Panc1 (cell line): Measurements from ENCODE around the gene TMEM91. TPM values are rescaled to one million over a fixed set of nuclear protein-coding genes. Genes with fewer than 3 reads are reported as not detected.

Experiments used
- ATAC-seq: fragments of 200-7000 bp; cut with Tn5 transposase; 2 replicates; pipeline ENCODE4 v1.9.1; 2020; ENCODE audit warnings: mild to moderate bottlenecking, moderate library complexity
- BruUV-seq: library from RNA; stranded (reverse); fragments of 400-500 nt; replicated peaks from 2 replicates; lab custom pipeline; 2021; lab: Mats Ljungman, UMichigan
- CTCF ChIA-PET: fragments of 300-600 bp; sonication (Branson Sonifier 250); formaldehyde crosslinking; loops from one replicate; lab custom pipeline; 2022; ENCODE audit warnings: antibody characterized with exemption; lab: Charles Lee
- POLR2A ChIA-PET: fragments of 300-600 bp; sonication (Branson Sonifier 250); formaldehyde crosslinking; loops from one replicate; lab custom pipeline; 2022; ENCODE audit warnings: antibody characterized with exemption; lab: Charles Lee
- DNase-seq: peaks from one replicate; pipeline ENCODE4 v3.0.0-alpha.2; 2010; ENCODE audit warnings: low read depth, low spot score
- H3K27ac ChIP-seq: 2 replicates; pipeline ENCODE4 v1.5.1; 2011; ENCODE audit warnings: mild to moderate bottlenecking, low read length, inconsistent platforms
- H3K27me3 ChIP-seq: fragments of 200-500 bp; sonication (Bioruptor generic); 2 replicates; pipeline ENCODE4 v1.6.0; 2014; ENCODE audit warnings: low read length, inconsistent platforms; ENCODE audit not compliant: control insufficient read depth, insufficient read depth
- H3K36me3 ChIP-seq: fragments of 200-500 bp; sonication (Bioruptor generic); 2 replicates; pipeline ENCODE4 v1.5.1; 2014; ENCODE audit warnings: inconsistent platforms, mild to moderate bottlenecking, low read length, moderate library complexity; ENCODE audit not compliant: control insufficient read depth, insufficient read depth
- H3K4me1 ChIP-seq: 2 replicates; pipeline ENCODE4 v1.5.1; 2011; ENCODE audit warnings: inconsistent platforms, mild to moderate bottlenecking, low read length, moderate library complexity; ENCODE audit not compliant: control insufficient read depth, insufficient read depth
- H3K4me3 ChIP-seq, 2 experiments: 2 replicates each; pipeline ENCODE4 v1.5.1; 2011 to 2012; ENCODE audit warnings: low read depth in 2 of 2, low read length in 2 of 2, mild to moderate bottlenecking in 2 of 2, inconsistent platforms in 1 of 2, moderate library complexity in 1 of 2
- H3K9me3 ChIP-seq: fragments of 200-500 bp; sonication (Bioruptor generic); 2 replicates; pipeline ENCODE4 v1.5.1; 2014; ENCODE audit warnings: low read depth, mild to moderate bottlenecking, inconsistent platforms, low read length, moderate library complexity; ENCODE audit not compliant: control insufficient read depth, insufficient read depth
- POLR2AphosphoS5 ChIP-seq: IDR thresholded peaks from 2 replicates; pipeline ENCODE4 v1.6.1; 2012; ENCODE audit warnings: mild to moderate bottlenecking, low read depth, low read length, moderate library complexity
- SIN3A ChIP-seq: IDR thresholded peaks from 2 replicates; pipeline ENCODE4 v1.6.1; 2012; ENCODE audit warnings: low read depth, mild to moderate bottlenecking, low read length, moderate library complexity, borderline replicate concordance; ENCODE audit not compliant: insufficient read depth
- TCF7L2 ChIP-seq: IDR thresholded peaks from 2 replicates; pipeline ENCODE4 v1.6.1; 2011; ENCODE audit warnings: mild to moderate bottlenecking, low read depth, low read length, inconsistent platforms
- in situ Hi-C: cut with HindIII; loops from 2 replicates; pipeline ENCODE4 v1.10.0; 2016; ENCODE audit warnings: low sequenced_read_pairs, low pct_unique_long_range_greater_than_20kb
- intact Hi-C: fragments of 100-400 bp; cut with micrococcal nuclease; formaldehyde crosslinking; loops from one replicate; pipeline ENCODE4 v1.10.0; 2022; ENCODE audit not compliant: unreplicated experiment
- total RNA-seq: library from RNA; stranded (reverse); gene quantifications from one replicate; pipeline ENCODE4 v1.2.1, GENCODE V29; 2021; ENCODE audit not compliant: unreplicated experiment
- TF ChIP-seq, protein P1 (sequence below): fragments of 450-650 bp; IDR thresholded peaks from 2 replicates; pipeline ENCODE4 v1.5.1; 2017; ENCODE audit warnings: mild to moderate bottlenecking
- TF ChIP-seq, protein P2 (sequence below), 2 experiments: IDR thresholded peaks; 2 replicates each; pipeline ENCODE4 v1.6.1; 2011 to 2012; ENCODE audit warnings: low read depth in 2 of 2, control low read depth in 1 of 2, low read length in 1 of 2, mild to moderate bottlenecking in 1 of 2, moderate library complexity in 1 of 2; ENCODE audit not compliant: insufficient read depth in 1 of 2

TMEM91 gene
- total RNA-seq, 1 experiment from 2014 or later: 4.4 TPM

DNA sequence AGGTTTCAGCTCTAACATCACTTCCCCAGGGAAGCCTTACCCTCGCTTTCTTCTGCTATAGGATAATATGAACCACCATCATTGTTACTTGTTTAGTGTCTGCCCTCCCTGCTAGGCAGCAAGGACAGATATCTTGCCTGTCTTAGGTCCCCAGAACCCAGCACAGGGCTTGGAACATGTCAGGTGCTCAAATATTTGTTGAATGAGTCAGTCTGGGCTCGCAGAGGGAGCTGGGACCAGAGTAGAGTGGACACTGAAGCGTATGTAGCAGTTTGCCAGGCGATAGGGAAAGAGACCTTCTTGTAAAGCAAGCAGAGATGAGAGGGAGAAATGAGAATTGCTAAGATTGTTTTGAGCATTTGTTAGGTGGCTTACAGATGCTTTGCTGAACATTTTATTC is 33.0 kb downstream of the TMEM91 start:
- intact Hi-C loops (no loop called here), in situ Hi-C loops (no loop called here)
- DNase-seq (no peak), ATAC-seq (0 out of 2 replicates have a peak, but pooled peaks have one; percentile 49)
- no TSS peak for BruUV-seq
- H3K4me1 ChIP-seq: no peaks in the 10 kb centered on the region
- H3K27ac ChIP-seq: no peak overlapping the region
- no peaks in the 10 kb centered on the region for H3K9me3 ChIP-seq
- H3K27me3 ChIP-seq: no peaks in the 10 kb centered on the region
- no peak overlapping the region for H3K4me3 ChIP-seq
- CTCF ChIA-PET: no interaction called here
- H3K36me3 ChIP-seq: no peaks in the 10 kb centered on the region
- POLR2A ChIA-PET: no interaction called here
- TF ChIP-seq POLR2AphosphoS5: no peak
- TF ChIP-seq, protein P1, sequence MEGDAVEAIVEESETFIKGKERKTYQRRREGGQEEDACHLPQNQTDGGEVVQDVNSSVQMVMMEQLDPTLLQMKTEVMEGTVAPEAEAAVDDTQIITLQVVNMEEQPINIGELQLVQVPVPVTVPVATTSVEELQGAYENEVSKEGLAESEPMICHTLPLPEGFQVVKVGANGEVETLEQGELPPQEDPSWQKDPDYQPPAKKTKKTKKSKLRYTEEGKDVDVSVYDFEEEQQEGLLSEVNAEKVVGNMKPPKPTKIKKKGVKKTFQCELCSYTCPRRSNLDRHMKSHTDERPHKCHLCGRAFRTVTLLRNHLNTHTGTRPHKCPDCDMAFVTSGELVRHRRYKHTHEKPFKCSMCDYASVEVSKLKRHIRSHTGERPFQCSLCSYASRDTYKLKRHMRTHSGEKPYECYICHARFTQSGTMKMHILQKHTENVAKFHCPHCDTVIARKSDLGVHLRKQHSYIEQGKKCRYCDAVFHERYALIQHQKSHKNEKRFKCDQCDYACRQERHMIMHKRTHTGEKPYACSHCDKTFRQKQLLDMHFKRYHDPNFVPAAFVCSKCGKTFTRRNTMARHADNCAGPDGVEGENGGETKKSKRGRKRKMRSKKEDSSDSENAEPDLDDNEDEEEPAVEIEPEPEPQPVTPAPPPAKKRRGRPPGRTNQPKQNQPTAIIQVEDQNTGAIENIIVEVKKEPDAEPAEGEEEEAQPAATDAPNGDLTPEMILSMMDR: no peak
- TF ChIP-seq SIN3A: no peak
- TF ChIP-seq, protein P2, sequence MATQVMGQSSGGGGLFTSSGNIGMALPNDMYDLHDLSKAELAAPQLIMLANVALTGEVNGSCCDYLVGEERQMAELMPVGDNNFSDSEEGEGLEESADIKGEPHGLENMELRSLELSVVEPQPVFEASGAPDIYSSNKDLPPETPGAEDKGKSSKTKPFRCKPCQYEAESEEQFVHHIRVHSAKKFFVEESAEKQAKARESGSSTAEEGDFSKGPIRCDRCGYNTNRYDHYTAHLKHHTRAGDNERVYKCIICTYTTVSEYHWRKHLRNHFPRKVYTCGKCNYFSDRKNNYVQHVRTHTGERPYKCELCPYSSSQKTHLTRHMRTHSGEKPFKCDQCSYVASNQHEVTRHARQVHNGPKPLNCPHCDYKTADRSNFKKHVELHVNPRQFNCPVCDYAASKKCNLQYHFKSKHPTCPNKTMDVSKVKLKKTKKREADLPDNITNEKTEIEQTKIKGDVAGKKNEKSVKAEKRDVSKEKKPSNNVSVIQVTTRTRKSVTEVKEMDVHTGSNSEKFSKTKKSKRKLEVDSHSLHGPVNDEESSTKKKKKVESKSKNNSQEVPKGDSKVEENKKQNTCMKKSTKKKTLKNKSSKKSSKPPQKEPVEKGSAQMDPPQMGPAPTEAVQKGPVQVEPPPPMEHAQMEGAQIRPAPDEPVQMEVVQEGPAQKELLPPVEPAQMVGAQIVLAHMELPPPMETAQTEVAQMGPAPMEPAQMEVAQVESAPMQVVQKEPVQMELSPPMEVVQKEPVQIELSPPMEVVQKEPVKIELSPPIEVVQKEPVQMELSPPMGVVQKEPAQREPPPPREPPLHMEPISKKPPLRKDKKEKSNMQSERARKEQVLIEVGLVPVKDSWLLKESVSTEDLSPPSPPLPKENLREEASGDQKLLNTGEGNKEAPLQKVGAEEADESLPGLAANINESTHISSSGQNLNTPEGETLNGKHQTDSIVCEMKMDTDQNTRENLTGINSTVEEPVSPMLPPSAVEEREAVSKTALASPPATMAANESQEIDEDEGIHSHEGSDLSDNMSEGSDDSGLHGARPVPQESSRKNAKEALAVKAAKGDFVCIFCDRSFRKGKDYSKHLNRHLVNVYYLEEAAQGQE (IDR thresholded peaks at IDR 0.05; ENCODE audit: insufficient read depth in 1 of 2, low read depth in 2 of 2, low read length in 1 of 2): no peak
- no peak for TF ChIP-seq TCF7L2

DNA sequence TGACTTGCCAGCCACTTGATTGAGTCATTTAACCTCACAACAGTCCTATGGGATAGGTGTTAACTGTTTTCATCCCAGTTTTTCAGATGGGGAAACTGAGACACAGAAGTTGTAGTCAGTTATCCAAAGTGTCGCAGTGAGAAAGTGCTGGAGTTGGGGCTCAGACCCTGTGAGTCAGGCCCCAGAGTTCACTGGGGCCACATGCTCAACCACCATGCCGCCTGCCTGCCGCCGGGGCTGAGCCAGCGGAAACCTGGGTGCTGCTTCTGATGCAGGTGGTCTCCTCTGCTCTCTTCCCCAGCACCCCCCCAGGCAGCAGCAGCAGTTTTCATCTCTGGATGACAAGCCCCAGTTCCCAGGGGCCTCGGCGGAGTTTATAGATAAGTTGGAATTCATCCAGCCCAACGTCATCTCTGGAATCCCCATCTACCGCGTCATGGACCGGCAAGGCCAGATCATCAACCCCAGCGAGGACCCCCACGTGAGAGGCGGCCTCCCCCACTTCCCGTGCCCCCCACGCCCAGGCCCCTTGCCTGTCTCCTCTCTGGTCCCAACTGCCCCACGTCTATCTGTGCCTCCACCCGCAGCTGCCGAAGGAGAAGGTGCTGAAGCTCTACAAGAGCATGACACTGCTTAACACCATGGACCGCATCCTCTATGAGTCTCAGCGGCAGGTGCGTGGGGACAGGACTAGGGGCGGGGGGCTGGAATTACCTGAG is 34.2 kb downstream of the TMEM91 start:
- DNase-seq: no peak
- BruUV-seq: no TSS peak
- ChIA-PET CTCF (no interaction called here), POLR2A (no interaction called here)
- in situ Hi-C loops (no loop called here), intact Hi-C loops (no loop called here)
- no peaks in the 10 kb centered on the region for H3K9me3 ChIP-seq
- no peaks in the 10 kb centered on the region for H3K4me1 ChIP-seq
- H3K36me3 ChIP-seq: no peaks in the 10 kb centered on the region
- no peaks in the 10 kb centered on the region for H3K27me3 ChIP-seq
- TF ChIP-seq, protein P2 (IDR thresholded peaks at IDR 0.05; ENCODE audit: insufficient read depth in 1 of 2, low read depth in 2 of 2, low read length in 1 of 2): no peak
- TF ChIP-seq TCF7L2 (no peak), SIN3A (no peak), POLR2AphosphoS5 (no peak)
- TF ChIP-seq, protein P1: no peak
- no peak overlapping the region for H3K27ac ChIP-seq
- no peak for ATAC-seq
- H3K4me3 ChIP-seq: no peak overlapping the region
